Measurements from ENCODE around the gene GIMAP1.

The GIMAP1 gene

GRCh38 chr7:150719436-150719835, 3.0 kb downstream of the GIMAP1 start:
- Histone ChIP-seq H3K9me3 (replicated peaks; ENCODE audit: insufficient read depth, low read length) (no peaks in the 10 kb centered on the region), H4K20me1 (ENCODE audit: insufficient read depth, low read length) (no peaks in the 10 kb centered on the region), H3F3A (ENCODE audit: insufficient read depth, low read length) (no peaks in the 10 kb centered on the region), H3K9me2 (replicated peaks; ENCODE audit: insufficient read depth, low read length) (no peaks in the 10 kb centered on the region), H3K27ac (ENCODE audit: low read length) (no peak overlapping the region), H3K9ac (ENCODE audit: low read length) (no peak overlapping the region), H3K79me2 (ENCODE audit: low read length) (no peaks in the 10 kb centered on the region), H3K4me2 (ENCODE audit: low read depth, low read length) (no peak overlapping the region), H3K4me3 (ENCODE audit: low read length) (no peak overlapping the region), H3K4me1 (ENCODE audit: low read length) (no peaks in the 10 kb centered on the region), H3K36me3 (replicated peaks; ENCODE audit: insufficient read depth, low read length) (no peaks in the 10 kb centered on the region), H3K27me3 (replicated peaks; ENCODE audit: insufficient read depth, low read length) (no peaks in the 10 kb centered on the region), H2AFZ (ENCODE audit: low read length) (no peak overlapping the region)
- DNase-seq: no peak
- TF ChIP-seq EZH2phosphoT487 (IDR thresholded peaks at IDR 0.05; ENCODE audit: low read length): no peak
- TF ChIP-seq CTCF (IDR thresholded peaks at IDR 0.05; ENCODE audit: low read length): no peak
- TF ChIP-seq EZH2 (optimal IDR thresholded peaks at IDR 0.05; ENCODE audit: low read depth, low read length): no peak

- Histone ChIP-seq H3K4me2 (ENCODE audit: low read depth, low read length) (no peak overlapping the region), H3K4me1 (ENCODE audit: low read length) (no peaks in the 10 kb centered on the region), H3K9ac (ENCODE audit: low read length) (no peak overlapping the region), H4K20me1 (ENCODE audit: insufficient read depth, low read length) (no peaks in the 10 kb centered on the region), H3K4me3 (ENCODE audit: low read length) (no peak overlapping the region), H3K9me3 (replicated peaks; ENCODE audit: insufficient read depth, low read length) (no peaks in the 10 kb centered on the region), H3K79me2 (ENCODE audit: low read length) (no peaks in the 10 kb centered on the region), H3K27ac (ENCODE audit: low read length) (no peak overlapping the region), H3F3A (ENCODE audit: insufficient read depth, low read length) (no peaks in the 10 kb centered on the region), H3K27me3 (replicated peaks; ENCODE audit: insufficient read depth, low read length) (no peaks in the 10 kb centered on the region), H2AFZ (ENCODE audit: low read length) (no peak overlapping the region), H3K36me3 (replicated peaks; ENCODE audit: insufficient read depth, low read length) (no peaks in the 10 kb centered on the region), H3K9me2 (replicated peaks; ENCODE audit: insufficient read depth, low read length) (no peaks in the 10 kb centered on the region)
- no peak for DNase-seq
- no peak for TF ChIP-seq EZH2 (optimal IDR thresholded peaks at IDR 0.05; ENCODE audit: low read depth, low read length)
- TF ChIP-seq EZH2phosphoT487 (IDR thresholded peaks at IDR 0.05; ENCODE audit: low read length): no peak
- no peak for TF ChIP-seq CTCF (IDR thresholded peaks at IDR 0.05; ENCODE audit: low read length)
Observed at GRCh38 chr7:150719960-150720891, 3.8 kb downstream of the GIMAP1 start.

- Histone ChIP-seq H3K9me3 (replicated peaks; ENCODE audit: insufficient read depth, low read length) (no peaks in the 10 kb centered on the region), H3K79me2 (ENCODE audit: low read length) (no peaks in the 10 kb centered on the region), H3K27ac (ENCODE audit: low read length) (no peak overlapping the region), H3K4me1 (ENCODE audit: low read length) (no peaks in the 10 kb centered on the region), H3K4me3 (ENCODE audit: low read length) (no peak overlapping the region), H3K27me3 (replicated peaks; ENCODE audit: insufficient read depth, low read length) (no peaks in the 10 kb centered on the region), H3K36me3 (replicated peaks; ENCODE audit: insufficient read depth, low read length) (no peaks in the 10 kb centered on the region), H3K9me2 (replicated peaks; ENCODE audit: insufficient read depth, low read length) (no peaks in the 10 kb centered on the region), H4K20me1 (ENCODE audit: insufficient read depth, low read length) (no peaks in the 10 kb centered on the region), H3K4me2 (ENCODE audit: low read depth, low read length) (no peak overlapping the region), H3K9ac (ENCODE audit: low read length) (no peak overlapping the region), H2AFZ (ENCODE audit: low read length) (no peak overlapping the region), H3F3A (ENCODE audit: insufficient read depth, low read length) (no peaks in the 10 kb centered on the region)
- no peak for DNase-seq
- TF ChIP-seq EZH2phosphoT487 (IDR thresholded peaks at IDR 0.05; ENCODE audit: low read length) (no peak), EZH2 (optimal IDR thresholded peaks at IDR 0.05; ENCODE audit: low read depth, low read length) (no peak), CTCF (IDR thresholded peaks at IDR 0.05; ENCODE audit: low read length) (no peak)
Observed at GRCh38 chr7:150721970-150722373, 5.6 kb downstream of the GIMAP1 start.
